Fibroblast of skin of right quadriceps (primary cell): ENCODE measurements around the gene AFAP1L2.

ENCODE experiments used
- DNase-seq: peaks from one replicate; pipeline ENCODE4 v3.0.0-alpha.2; 2013

AFAP1L2 gene

GRCh38 chr10:114285961-114286441 is 118.3 kb downstream of the AFAP1L2 start:
- no peak for DNase-seq

GRCh38 chr10:114284346-114285071 is 119.8 kb downstream of the AFAP1L2 start:
- DNase-seq: no peak

DNA sequence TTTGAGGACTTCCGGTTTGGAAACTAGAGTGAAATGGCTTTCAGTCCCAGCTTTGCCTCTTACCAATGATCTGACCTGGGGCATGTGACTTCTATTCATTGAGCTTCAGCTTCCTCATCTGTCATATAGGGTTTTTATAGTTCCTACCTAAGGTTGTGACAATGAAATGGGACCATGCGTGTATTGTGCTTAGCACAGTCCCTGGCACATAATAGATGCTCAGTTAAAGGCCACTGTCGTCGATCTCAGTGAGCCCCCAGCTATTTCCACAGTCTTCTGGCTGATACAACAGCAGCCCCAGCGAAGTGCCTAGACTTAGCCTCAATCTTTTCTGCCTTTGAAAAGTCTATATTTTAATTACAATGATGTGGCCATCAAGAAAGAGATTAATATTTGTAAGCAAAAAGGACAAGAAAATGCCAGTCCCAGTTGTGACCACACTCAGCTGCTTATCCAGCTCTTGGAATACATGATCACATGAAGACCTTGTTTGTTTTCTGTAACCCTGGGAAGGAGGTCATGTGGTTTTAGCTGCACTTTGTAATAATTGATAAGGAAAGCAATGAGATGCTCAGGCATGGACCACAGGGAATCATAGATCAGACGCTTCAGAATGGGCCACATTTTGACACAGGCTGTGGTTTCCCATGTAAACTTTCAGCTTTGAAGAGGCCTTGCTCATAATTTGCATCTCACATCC is 120.6 kb downstream of the AFAP1L2 start:
- no peak for DNase-seq

GRCh38 chr10:114283091-114283490 is 121.2 kb downstream of the AFAP1L2 start:
- no peak for DNase-seq

DNA sequence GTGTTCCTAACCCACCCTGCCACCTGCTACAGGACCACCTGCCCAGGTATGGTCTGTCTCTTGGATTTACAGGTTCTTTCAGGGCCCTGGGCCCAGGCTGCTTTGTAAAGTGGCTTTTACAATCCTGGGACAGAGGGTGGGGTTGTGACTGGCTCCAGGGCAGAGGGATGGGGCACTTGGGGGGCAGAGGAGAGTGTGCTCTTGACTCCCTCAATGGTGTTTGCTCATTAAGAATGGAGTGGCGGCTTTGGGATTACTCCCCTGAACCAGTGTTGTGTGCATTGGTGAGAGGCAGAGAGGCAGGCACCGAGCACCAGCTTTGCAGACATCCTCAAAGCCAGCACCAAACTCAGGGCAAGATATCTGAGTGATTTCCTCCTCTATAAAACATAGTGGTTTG is 121.8 kb downstream of the AFAP1L2 start:
- DNase-seq: no peak

GRCh38 chr10:114281461-114281860 is 122.8 kb downstream of the AFAP1L2 start:
- no peak for DNase-seq

DNA sequence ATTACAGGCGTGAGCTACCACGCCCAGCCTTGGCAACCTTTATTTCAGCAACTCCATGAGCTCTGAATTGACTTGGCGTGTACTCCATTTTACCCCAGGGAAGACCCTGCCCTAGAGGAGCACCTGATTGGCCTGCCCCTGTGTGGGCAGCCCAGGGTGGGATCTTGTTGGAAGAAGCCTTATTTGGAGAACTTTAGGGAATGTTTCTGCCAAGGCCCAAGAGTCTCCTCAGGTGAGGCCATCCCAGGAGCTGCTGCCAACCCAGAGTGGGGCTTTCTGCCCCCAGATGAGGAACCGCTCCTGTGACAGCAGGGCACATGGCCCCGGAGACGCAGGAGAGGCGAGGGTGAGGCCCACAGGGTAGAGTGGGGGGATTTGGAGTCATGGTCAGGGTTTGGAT is 123.3 kb downstream of the AFAP1L2 start:
- no peak for DNase-seq

DNA sequence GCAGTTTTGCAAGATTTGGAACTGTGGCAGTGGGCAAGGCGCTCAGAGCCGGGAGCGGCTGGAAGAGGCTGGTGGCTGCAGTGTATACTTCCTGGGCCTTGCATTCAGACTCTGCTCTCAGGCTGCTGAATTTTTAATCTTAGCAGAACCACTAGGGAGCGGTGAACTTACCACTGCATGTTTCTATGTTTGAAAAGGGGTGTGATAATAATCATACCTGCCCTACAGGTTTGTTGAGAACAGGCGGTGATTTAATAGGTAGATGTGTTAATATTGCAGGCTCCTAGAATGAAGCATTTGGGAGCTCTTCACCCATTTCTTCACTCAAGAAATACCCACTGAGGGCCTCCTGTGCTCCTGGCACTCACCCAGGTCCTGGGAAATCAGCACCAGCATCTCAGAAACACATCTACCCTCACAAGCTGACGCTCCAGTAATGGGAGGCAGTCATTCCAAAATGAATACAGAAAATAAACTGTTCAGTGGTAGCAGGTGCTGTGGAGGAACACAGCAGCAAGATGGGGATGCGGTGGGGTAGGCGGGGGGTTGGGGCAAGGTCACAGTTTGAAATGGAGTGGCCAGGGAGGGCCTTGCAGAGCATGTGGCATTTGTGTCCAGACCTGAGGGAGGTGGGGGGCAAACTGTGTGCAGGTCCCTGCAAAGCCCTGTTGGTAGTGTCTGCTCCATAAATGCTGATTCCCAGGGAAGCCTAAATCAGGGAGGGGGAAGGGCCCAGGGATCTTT is 124.2 kb downstream of the AFAP1L2 start:
- no peak for DNase-seq

DNA sequence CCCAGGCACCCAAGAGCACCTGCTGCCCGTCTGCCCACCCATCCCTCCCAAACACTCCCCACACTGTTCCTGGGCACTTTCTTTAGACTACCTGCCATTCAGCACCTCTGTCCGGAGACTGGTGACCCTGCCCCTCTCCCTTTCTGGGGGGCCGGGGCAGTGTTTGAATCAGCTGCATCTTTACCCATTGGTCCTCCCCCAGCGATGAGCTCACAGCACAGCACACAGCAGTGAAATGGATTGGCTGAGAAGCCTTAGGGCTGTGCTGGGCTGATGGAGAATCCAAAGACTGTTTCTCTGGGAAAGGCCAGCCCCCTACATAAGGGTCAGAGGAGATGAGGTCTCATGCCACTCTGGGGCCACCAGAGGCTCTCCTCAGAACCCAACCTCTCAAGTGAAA is 125.0 kb downstream of the AFAP1L2 start:
- DNase-seq: no peak

DNA sequence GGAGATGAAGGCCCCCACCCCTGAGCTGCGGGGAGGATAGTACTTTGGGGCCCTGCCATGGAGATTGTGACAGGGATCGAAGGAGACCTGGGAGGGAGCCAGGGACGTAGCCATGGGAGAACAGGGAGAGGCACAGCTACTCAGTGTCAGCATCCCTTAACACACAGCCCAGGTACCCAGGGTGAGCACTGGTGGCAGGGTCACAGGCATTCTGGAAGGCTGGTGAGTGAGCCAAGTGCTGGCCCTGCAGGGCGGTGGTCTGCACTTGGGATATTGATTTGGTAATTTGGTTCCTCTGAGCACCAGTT is 125.5 kb downstream of the AFAP1L2 start:
- DNase-seq: no peak

GRCh38 chr10:114278140-114278883 is 126.0 kb downstream of the AFAP1L2 start:
- DNase-seq: no peak

DNA sequence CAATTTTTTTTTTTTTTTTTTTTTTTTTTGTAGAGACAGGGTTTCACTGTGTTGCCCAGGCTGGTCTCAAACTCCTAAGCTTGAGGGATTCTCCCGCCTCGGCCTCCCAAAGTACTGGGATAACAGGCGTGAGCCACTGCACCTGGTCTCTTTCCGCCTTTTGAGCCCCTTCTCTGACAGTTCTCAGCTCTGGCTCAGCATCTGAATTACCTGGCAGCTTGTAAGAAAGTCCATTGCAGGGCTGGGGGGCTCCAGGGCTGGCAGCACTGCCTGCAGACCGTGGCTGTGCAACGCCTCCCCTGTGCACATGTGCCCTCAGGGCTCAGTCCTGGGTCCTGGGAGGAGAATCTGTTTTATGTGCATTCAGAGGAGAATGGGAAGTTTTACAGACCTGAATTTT is 127.6 kb downstream of the AFAP1L2 start:
- no peak for DNase-seq

DNA sequence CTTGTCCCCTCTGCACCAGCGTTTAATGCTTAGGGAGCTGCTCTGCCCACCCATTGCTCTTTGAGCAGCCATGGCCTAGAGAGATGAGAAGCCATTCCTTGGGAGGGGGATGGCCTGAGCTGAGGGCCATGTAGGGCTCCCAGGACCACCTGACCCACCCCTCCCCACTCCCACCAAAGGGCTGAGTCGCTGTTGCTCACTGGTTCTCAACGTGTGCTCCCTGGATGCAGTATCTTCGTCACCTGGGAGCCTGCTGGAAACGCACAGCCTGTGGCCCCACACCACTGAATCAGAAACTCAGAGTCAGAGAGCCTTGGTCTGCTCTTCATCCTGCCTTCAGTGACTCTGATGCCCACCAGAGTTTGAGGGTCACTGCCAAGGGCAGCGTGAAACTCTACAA is 128.2 kb downstream of the AFAP1L2 start:
- no peak for DNase-seq

DNA sequence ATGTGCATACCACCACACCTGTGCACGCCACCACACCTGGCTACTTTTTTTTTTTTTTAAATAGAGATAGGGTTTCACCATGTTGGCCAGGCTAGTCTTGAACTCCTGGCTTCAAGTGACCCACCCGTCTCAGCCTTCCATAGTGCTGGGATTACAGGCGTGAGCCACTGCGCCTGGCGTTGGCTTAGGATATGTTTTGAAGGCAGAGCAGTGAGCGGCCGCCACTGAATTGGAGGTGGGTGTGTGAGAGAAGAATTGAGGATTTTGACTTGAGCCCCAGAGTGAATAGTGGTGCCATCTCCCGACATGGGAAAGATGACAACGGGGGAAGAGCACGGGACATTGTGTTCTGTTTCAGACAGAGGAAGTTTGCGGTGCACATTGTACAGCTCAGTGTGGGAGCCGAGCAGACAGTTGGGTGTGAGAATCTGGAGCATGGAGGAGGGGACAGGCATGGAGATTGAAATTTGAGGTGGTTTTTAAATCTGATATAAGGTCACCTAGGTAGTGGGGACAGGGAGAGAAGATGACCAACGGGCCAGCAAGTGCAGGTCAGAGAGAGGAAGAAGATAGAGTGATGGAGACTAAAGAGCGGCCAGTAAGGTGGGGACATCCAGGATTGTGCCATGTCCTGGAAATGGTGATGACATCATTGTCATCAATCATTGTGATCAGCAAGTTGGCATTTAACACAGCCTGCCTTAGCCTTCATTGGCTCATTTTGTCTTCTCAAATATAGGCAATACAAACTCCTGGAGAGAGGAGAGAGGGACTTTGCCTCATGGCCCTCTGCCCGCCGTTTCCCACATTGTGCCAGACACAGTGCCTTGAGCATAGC is 129.5 kb downstream of the AFAP1L2 start:
- DNase-seq: no peak

DNA sequence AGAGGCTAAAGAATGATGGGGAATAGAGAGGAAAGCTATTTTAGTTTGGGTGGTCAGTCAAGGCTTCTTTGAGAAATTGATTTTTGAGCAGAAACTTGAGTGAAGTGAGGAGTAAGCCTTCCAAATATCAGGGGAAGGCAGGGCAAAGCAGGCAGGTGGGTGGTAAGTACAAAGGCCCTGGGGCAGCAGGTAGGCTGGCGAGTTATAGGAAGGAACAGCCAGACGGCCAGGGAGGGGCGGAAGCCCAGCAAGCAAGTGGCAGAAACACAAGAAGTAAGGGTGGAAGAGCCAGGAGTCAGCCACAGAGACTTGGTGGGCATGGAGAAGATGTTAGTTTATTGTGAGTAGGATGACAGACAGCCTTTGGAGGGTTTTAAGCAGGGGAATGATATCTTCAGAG is 130.4 kb downstream of the AFAP1L2 start:
- no peak for DNase-seq

GRCh38 chr10:114272696-114273095 is 131.6 kb downstream of the AFAP1L2 start:
- DNase-seq: no peak

DNA sequence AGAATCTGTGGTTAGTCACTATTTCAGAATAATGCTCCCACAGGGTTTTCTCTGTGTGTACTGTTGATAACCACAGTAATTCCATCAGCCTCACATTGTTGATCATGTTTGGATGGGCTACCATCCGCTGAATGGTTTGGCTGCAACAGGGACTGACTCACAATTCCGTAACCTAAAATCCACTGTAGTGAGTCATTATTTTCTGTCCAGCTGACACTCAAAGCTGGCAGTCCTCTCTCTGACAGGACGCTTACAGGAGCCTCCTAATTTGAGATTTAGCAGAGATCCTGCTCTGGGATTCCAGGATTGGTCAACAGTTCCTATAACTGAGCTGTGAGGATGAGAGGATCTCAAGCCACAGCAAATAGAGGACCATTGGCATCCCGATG is 132.5 kb downstream of the AFAP1L2 start:
- DNase-seq: peak; percentile 94

GRCh38 chr10:114271075-114271778 is 133.1 kb downstream of the AFAP1L2 start:
- DNase-seq: no peak

GRCh38 chr10:114266521-114266920 is 137.8 kb downstream of the AFAP1L2 start:
- DNase-seq: no peak

GRCh38 chr10:114265392-114266053 is 138.8 kb downstream of the AFAP1L2 start:
- DNase-seq: no peak

- DNase-seq: no peak
These were observed 141.8 kb downstream of the AFAP1L2 start for GRCh38 chr10:114262496-114262895.
